Dedifferentiated amniotic fluid mesenchymal stem cell (primary cell): ENCODE measurements around the gene IRGQ.
"Not testable (repeated sequence)": the region's sequence is repeated elsewhere in the genome, so short reads cannot be mapped to it uniquely, and the experiment has no call there.

Experiments used
- DNase-seq: peaks from one replicate; pipeline ENCODE4 v3.0.0-alpha.2; 2016; ENCODE audit errors: extremely low spot score

The IRGQ gene

DNA sequence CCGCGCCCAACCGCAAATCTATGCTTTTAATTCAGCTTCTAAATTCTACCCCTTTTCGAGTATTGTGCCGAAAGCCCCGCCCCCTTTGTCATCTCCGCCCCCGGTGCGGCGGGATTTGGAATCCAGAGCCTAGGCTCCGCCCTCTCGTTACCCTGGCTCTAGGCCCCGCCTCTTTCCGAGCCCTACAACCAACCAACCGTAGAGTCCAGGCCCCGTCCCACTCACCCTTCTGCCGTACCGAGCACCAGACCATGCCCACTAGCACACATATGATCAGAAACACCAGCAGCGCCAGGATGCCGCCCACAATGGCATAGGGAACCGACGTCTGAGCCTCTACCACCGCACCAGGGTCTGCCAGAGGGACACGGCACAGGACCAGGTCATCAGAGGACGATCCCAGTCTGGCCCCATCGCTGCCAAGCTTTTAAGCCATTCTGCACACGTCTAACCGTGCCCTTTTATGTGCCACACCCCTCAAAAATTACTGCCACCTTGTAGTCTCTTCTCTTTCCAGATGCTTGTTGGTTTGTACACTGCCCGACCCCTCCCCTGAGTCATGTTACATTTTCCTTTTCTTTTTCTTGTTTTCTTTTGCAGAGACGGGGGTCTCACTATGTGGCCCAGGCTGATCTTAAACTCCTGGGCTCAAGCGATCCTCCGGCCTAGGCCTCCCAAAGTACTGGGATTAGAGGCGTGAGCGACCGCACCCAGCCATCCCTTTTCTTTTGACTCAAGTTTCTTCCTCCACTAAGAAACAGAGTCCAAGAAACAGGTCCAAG is 28.1 kb upstream of the IRGQ start:
- DNase-seq, result no peak

DNA sequence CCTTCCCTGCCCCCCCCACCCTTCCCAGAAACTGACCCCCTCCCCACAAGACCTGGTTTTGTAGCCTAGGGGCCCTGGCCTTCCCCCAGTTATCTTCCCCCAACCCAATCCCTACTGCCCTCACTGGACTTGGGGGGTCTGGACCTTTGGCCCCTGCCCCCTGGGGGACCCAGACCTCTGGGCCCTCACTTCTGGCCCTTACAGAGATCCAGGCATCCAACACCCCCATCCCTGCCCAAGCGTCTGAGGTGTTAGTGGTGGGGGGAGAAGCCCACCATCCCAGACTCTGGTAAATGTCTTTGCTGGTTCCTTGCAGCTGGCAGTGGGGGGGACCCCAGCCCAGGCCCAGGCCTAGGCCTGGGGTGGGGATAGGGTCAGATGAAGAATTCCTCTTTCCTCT is 27.0 kb upstream of the IRGQ start:
- no peak for DNase-seq

DNA sequence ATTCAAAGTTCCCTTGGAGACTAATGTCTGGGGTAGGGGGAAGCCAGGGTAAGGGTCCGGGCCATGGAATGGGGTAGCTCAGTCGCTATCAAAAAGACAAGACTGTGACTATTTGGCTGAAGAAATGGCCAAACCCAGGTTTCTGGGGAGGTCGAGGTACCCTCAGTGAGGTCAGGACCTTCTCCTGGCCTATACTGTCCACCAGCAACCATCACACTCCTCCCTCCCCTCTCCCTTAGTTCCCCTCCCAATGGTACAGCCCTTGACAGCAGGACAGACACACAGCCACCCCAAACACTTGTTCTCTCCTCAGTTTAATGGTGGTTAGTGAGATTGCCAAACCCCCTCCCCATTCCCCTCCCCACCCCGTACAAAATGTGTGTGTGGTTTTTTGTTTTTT is 26.1 kb upstream of the IRGQ start:
- DNase-seq, result no peak

DNA sequence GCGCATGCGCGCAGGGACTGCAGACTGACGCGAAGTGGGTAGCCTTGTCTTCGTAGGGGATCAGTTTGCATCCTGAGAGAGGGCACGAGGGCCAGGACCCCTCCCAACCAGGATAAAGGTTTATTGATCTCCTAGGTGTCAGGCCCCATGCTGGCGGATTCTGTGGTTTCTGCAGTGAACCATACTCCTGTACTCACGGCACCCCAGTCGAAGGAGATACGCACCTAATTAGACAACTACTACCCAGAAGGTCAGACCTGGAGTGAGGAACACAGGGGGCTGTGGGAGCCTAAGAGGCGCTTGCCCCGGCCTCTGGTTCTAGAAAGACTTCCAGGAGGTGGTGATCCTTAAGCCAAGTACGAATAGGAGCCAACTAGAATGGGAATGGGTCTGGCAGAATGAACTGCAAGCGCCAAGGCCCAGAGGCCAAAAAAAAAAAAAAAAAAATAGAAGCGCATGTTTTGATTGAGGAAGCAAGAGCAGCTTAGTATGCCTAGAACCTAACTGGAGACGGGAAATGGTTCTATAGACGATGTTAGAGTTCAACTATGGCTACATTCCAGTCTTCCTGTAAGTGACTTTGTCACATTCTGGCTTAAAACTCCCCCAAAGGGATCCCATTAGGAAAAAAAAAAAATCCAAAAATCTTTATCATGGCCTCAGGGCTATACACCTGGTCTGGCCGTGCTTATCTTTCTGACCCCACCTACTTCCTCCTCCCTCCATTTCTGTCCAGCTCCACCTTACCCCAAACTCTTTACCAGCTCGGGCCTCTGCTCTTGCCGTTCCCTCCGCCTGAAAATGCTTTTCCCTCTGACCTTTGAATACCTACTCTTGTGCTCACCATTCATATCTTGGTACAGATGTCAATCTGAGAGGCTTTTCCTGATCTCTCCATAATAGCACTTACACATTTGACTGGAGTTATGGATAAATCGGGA is 24.4 kb upstream of the IRGQ start:
- no peak for DNase-seq

DNA sequence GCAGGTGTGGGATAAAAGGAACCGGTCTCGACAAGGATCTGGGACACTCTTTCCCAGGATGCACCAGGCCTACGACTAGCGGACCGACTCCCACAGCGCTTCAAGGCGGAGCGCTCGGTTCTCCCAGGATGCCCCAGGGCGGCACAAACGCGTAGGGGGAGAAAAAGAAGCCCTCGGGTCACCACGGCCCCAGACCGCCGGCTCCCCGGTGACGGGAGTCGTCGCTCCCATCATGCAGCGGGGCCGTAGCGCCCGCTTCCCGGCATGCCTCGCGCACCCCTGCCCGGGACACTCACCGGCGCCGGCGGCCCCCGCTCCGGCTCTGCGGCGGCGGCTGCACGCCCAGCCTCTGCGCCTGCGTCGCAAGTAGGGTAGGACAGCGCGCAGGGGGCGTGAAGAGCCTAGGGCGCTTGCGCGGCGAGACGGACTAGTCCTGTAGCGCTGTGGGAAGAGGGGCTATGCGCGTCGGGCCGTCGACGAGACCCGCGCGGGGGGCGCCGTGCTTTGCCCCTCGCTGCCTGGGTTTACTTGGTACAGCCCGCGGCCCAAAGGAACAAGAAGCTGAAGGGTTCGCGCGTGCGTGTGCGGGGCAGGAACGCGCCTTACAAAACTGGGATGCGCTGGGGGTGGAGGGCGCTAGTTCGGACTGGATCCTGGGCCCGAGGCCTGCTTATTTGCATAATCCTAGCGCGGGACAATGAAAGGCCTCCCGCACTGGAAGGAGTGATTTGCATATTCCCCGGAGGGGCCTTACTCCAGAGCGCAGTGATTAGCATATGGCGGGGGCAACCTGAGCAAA is 23.5 kb upstream of the IRGQ start, which contains the start of gene ZNF428:
ZNF428 (minus strand) TSS at position 368 of the 799 bp plus-strand sequence. CDS start 5,325 bp downstream, outside the sequence.
- peak; percentile 81 for DNase-seq

DNA sequence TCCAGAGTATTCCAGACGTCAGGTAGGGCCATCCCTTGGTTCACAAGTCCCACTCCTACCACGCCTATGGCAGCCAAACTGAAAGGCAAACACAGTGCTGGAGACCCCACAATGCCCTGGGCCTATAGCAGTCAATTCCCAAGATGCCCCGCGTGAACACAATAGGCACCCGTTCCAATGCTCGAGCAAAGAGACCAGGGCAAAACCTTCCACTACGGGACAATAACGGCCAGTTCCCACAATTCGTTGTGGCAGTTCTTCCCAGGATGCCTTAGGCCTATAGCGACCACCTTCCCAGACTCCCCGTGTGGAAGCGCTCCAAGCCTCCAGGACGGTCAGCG is 23.0 kb upstream of the IRGQ start:
- DNase-seq, result no peak

DNA sequence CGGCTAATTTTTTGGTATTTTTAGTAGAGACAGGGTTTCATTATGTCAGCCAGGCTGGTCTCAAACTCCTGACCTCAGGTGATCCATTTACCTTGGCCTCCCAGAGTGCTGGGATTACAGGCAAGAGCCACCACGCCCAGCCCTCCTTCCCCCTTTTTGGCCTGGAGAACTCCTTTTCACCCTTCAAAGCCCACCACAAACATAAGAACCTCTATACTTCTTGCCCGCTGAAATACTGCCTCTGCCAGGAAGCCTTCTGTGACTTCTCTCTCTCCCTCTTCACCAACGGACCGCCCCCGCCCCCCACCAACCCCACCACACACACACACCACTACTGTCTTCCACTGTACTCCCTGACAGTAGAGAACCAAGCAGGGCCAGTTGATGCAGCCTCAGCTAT is 21.0 kb upstream of the IRGQ start:
- no peak for DNase-seq

DNA sequence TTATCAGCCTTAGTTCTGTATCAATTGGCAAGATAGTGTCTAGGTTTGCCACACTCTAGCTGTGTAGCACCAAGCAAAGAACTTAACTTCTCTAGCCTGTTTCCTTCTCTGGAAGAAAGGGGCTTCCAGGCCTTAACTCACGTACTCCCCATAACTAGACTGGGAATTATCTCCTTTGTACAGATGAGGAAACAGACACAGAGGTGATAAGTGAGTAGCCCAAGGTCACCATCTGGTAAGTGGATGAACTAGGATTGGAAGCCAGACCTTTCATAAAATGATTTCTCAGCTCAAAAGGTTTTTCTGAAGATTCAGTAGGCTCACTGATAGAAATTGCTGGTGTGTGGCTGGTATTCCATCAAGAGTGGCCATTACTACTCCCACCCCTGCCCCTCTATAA is 20.4 kb upstream of the IRGQ start:
- DNase-seq, result no peak

DNA sequence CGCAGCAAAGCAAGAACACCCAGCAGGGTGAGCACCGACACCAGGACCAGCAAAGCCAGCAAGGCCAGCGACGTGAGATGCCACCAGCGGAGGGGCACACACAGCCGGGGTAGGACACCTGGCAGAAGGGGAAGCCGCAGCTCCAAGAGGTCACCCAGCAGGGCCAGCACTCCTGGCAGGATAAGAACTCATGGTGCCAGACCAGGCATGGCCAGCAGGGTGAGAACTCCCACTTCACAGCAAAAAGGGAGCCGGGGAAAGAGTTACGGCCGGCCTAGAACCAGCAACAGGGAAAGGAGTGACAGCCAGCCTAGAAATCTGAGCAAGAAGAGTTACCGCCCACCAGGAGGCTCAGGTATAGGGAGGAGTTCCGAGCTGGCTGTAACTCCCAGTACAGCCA is 16.4 kb upstream of the IRGQ start:
- DNase-seq, result no peak

DNA sequence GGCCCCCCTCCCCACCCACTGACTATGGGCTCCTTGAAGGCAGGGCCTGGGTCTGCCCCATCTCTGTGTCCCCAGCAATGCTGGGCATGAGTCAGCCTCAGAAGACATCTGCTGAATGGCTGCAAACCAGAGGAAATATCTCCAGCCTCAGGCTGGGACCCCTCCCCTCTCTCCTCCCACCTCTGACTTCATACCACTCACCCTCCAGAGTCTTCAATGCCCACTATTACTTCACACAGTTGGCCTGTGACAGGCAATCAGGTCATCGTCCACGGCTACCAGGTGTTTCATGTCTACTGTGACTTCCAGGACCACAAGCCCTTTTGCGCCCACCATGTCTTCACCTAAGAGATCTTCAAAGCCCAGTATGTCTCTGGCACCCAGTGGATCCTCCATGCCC is 15.9 kb upstream of the IRGQ start, which contains the start of gene SRRM5:
SRRM5 (plus strand) TSS at position 301 of the 400 bp plus-strand sequence; CDS start at position 335, 34 bp downstream.
- DNase-seq, result no peak

DNA sequence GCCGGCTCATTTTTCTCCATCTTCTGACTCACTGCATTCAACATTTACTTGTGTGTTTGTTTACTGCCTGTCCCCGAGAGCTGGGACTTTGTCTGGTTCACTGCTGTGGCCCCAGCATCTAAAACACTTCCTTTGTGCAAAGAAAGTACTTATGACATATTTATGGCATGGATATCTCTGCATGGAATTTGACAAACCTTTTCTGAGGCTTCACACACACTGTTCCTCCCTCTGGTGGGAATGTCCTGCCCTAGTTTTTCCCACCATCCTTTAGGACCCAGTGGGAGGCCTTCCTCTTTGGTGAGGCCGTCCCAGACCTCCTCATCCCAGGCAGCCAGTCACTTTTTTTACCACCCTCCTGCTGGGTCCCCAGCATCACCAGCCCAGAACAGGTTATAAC is 14.6 kb upstream of the IRGQ start:
- no peak for DNase-seq

DNA sequence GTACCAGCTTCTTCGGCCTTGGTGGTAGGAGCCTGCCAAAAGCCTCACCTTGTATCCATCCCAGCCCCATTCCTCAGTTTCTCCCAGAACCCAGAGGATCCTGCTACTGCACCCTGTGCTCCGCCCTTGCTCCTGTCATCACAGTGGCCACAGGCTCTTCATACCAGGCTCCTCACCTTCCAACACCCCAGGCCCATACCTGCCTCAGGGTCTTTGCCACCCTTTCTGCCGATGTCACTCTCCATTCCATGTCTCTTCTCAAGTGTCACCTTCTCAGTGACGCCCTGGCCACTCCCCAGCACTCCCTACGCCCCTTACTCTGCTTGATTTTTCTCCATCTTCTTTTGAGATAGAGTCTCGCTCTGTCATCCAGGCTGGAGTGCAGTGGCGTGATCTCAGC is 13.9 kb upstream of the IRGQ start:
- DNase-seq, result no peak

DNA sequence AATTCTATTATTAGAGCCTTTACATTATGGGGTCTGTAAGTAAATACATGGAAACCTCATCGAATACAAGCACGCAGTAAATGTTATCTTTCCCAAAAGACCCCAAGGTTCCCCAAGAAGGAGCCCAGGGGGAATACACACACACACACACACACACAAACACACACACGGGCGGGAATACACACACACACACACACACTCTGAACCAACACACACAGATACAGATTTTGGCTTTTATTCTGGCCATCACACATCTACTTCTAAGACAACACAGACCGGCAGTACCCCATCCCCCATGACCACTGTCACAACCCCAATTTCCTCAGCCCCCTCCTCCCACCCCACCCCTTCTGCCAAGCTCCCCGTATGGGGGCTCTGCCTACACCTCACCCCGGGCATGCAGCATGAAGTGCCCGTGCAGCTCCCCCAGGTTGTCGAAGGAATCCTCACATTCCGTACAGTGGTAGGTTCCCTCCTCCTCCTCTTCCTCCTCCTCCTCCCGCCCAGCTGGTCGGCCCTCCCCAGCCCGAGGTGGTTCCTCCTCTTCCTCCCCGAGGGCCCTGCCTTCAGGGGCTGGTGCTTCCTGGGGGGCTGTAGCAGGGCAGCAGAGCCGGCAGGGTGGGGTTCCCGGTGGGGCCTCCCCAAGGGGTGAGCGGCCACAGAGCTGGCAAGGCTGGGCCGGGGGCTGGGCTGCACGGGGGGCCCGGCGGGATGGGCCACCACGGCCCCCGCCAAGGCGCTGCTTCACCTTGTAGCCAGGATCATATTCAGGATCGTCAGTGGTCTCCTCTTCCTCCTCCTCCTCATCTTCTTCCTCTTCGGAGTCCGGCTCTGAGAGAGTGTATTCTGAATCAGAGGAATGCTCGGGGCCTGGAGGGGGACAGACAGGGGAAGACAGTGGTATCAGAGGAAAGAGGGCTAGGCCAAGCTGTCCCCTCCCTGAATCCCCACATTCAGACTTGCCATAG is 11.6 kb upstream of the IRGQ start:
- no peak for DNase-seq

DNA sequence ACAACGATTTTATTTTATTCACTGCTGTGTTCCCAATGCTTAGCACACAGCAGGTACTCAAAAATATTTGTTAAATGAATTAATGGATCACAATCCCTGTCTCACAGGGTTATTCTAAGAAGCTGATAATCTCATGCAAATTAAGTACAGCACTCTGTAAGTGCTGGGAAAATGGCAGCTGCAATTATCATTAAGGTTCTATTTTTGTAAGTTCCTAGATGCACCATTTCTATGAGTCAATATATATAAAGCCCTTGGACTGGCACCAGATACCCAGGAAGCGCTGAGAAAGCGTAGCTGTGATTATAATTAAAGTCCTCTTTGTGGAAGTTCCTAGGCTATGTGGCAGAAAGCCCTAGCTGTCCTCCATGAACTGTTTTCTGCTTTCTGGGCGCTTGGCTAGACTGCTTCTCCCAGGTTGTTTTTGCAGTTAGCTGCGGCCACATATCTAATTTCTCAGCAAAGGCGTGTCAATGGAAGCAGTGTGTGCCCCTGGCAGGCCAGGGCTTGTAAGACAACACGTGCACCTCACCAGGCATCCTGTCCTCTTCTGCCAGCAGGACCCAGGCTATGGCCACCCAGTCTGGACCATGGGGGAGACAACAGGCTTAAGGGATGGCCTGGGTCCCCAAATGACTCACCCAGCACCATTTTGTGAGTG is 10.8 kb upstream of the IRGQ start:
- DNase-seq, result no peak

DNA sequence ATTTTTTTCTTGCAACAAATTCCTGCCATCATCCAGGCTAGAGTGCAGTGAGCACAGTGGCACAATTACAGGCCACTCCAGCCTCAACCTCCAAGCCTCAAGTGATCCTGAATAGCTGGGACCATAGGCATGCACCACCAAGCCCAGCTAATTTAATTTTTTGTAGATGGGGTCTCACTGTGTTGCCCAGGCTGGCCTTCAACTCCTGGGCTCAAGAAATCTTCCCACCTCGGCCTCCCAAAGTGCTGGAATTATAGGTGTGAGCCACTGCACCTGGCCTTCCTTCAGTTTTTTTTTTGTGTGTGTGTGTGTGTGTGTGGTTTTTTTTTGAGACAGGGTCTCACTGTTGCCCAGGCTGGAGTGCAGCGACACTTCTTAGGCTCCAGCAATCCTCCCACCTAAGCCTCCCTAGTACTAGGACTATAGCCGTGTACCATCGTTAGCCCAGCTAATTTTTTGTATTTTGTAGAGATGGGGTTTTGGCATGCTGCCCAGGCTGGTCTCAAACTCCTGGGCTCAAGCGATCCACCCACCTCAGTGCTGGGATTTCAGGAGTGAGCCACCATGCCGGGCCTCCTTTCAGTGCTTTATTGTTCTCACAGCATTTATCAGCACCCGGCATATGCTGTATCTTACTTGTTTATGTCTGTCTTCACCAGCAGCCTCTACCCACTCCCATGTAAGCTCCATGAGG is 10.1 kb upstream of the IRGQ start:
- no peak for DNase-seq

DNA sequence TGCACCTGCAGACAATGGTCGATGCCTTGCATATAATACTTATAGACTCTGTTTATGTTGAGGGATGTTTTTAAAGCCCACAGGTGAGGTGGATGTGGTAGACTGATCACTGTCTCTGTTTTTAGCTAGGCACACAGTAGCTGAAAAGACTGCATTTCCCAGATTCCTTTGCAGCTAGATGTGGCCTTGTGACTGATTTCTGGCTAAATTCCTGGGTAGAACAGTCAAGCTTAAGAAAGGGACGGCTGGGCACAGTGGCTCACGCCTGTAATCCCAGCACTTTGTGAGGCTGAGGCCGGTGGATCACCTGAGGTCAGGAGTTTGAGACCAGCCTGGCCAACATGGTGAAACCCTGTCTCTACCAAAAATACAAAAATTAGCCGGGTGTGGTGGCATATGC is 4.4 kb upstream of the IRGQ start:
- not testable (repeated sequence) for DNase-seq

DNA sequence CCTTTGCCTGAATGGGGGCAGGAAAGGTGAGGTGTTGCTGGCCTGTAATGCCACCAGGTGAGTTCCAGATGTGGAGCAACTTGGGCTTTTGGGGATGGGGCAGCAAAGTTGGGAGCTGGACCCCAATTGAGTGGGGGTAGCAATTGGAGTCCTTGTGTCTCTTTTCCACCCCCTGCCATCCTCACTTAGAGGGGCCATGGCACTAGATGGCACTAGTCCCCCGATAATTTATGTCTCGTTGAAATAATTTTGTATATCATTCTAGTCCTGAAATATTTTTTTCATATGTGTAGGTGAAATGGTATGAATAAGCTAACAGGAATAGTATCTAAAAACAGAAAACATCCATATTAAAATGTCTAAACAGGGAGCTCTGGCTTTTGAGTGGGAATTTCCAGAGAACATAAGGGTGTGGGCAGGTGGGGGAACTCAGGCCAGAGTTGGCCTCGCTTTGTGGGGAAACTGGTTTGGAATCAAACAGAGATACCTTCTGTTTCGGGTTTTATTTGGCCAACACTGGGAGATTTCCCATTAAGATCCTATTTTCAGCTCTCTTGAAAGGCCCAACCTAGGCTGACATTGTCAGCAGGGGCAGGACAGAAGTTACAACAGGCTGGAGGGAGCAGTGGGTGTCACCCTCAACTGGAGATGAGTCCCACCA is 3.8 kb upstream of the IRGQ start:
- no peak for DNase-seq

DNA sequence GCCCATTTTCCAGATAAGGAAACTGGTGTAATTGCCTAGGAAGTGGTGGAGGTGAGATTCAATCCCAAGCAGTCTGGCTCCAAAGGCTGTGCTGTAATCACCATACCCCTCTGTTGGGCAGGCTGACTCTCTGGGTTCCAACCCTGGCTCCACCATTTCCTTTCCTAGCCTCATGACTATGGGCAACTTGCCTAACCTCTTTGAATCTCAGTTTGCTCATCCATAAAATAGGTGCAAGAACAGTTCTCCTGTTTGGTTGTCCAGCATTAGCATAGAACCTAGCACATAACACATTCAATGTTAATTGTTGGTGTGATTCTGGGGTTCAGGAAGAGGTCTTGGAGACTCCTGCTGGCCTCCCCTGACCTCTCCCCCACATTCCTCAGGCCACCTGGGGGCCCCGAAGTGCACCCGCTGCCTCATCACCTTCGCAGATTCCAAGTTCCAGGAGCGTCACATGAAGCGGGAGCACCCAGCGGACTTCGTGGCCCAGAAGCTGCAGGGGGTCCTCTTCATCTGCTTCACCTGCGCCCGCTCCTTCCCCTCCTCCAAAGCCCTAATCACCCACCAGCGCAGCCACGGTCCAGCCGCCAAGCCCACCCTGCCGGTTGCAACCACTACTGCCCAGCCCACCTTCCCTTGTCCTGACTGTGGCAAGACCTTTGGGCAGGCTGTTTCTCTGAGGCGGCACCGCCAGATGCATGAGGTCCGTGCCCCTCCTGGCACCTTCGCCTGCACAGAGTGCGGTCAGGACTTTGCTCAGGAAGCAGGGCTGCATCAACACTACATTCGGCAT is 2.7 kb upstream of the IRGQ start:
- no peak for DNase-seq
